Measurements from ENCODE around the gene NMNAT3. TPM values are rescaled to one million over a fixed set of nuclear protein-coding genes. Genes with fewer than 3 reads are reported as not detected.

The NMNAT3 gene
- total RNA-seq, 1 experiment from 2014 or later: 4.8 TPM

- Histone ChIP-seq H3K27ac (ENCODE audit: low read length) (no peak overlapping the region), H3K27me3 (ENCODE audit: low read length) (no peaks in the 10 kb centered on the region), H2AFZ (ENCODE audit: low read length) (no peak overlapping the region), H3K9ac (ENCODE audit: low read length) (no peak overlapping the region), H3K4me1 (ENCODE audit: insufficient read depth, low read length) (no peaks in the 10 kb centered on the region), H3K36me3 (ENCODE audit: low read depth, low read length) (no peaks in the 10 kb centered on the region), H3K4me2 (ENCODE audit: low read length) (no peak overlapping the region), H3K79me2 (ENCODE audit: low read length) (no peaks in the 10 kb centered on the region), H4K20me1 (ENCODE audit: low read length) (no peaks in the 10 kb centered on the region), H3K9me2 (replicated peaks; ENCODE audit: low read length) (no peaks in the 10 kb centered on the region), H3K4me3 (ENCODE audit: low read length) (no peak overlapping the region), H3F3A (ENCODE audit: low read length, unreplicated experiment) (no peaks in the 10 kb centered on the region), H3K9me3 (ENCODE audit: low read length) (no peaks in the 10 kb centered on the region)
- BruUV-seq (replicated peaks): no TSS peak
- ATAC-seq (no peak), DNase-seq (no peak)
- ChIA-PET POLR2A (ENCODE audit: unreplicated experiment) (no interaction called here), CTCF (no interaction called here)
- TF ChIP-seq CTCF (conservative IDR thresholded peaks at IDR 0.05; ENCODE audit: low read depth, low read length) (no peak), EZH2 (IDR thresholded peaks at IDR 0.05; ENCODE audit: low read length, unreplicated experiment) (no peak), EZH2phosphoT487 (IDR thresholded peaks at IDR 0.05; ENCODE audit: borderline replicate concordance, low read length) (no peak)
- intact Hi-C loops (cut with micrococcal nuclease): no loop called here
These were observed 8.4 kb upstream of the NMNAT3 start for GRCh38 chr3:139686206-139686605.

GRCh38 chr3:139679220-139679775, 1.5 kb upstream of the NMNAT3 start:
- H3K9me3 ChIP-seq (ENCODE audit: low read length): no peaks in the 10 kb centered on the region
- no peak overlapping the region for H3K9ac ChIP-seq (ENCODE audit: low read length)
- ChIA-PET POLR2A (ENCODE audit: unreplicated experiment) (no interaction called here), CTCF (no interaction called here)
- no peaks in the 10 kb centered on the region for H3K9me2 ChIP-seq (replicated peaks; ENCODE audit: low read length)
- no peak overlapping the region for H3K4me3 ChIP-seq (ENCODE audit: low read length)
- TF ChIP-seq CTCF (conservative IDR thresholded peaks at IDR 0.05; ENCODE audit: low read depth, low read length): no peak
- TF ChIP-seq EZH2phosphoT487 (IDR thresholded peaks at IDR 0.05; ENCODE audit: borderline replicate concordance, low read length): no peak
- no peak for TF ChIP-seq EZH2 (IDR thresholded peaks at IDR 0.05; ENCODE audit: low read length, unreplicated experiment)
- H3F3A ChIP-seq (ENCODE audit: low read length, unreplicated experiment): no peaks in the 10 kb centered on the region
- H2AFZ ChIP-seq (ENCODE audit: low read length): no peak overlapping the region
- H3K4me2 ChIP-seq (ENCODE audit: low read length): no peak overlapping the region
- no peaks in the 10 kb centered on the region for H3K79me2 ChIP-seq (ENCODE audit: low read length)
- no peak overlapping the region for H3K27ac ChIP-seq (ENCODE audit: low read length)
- H3K27me3 ChIP-seq (ENCODE audit: low read length): no peaks in the 10 kb centered on the region
- DNase-seq: no peak
- H3K4me1 ChIP-seq (ENCODE audit: insufficient read depth, low read length): no peaks in the 10 kb centered on the region; the same call in 1 of the 2 replicates
- intact Hi-C loops (cut with micrococcal nuclease): no loop called here
- no peaks in the 10 kb centered on the region for H4K20me1 ChIP-seq (ENCODE audit: low read length)
- ATAC-seq: no peak
- BruUV-seq (replicated peaks): no TSS peak
- H3K36me3 ChIP-seq (ENCODE audit: low read depth, low read length): no peaks in the 10 kb centered on the region

- H2AFZ ChIP-seq (ENCODE audit: low read length): peak overlapping the region; percentile 99
- no peaks in the 10 kb centered on the region for H3K36me3 ChIP-seq (ENCODE audit: low read depth, low read length)
- H3K27ac ChIP-seq (ENCODE audit: low read length): no peak overlapping the region
- peak; percentile 10; the same call in 1 of the 2 replicates for ATAC-seq
- no peaks in the 10 kb centered on the region for H4K20me1 ChIP-seq (ENCODE audit: low read length)
- H3K79me2 ChIP-seq (ENCODE audit: low read length): no peaks in the 10 kb centered on the region
- H3K4me1 ChIP-seq (ENCODE audit: insufficient read depth, low read length): no peaks in the 10 kb centered on the region; the same call in 1 of the 2 replicates
- intact Hi-C loops (cut with micrococcal nuclease): no loop called here
- peak overlapping the region; percentile 89 for H3K4me3 ChIP-seq (ENCODE audit: low read length)
- peak overlapping the region; percentile 62; the same call in 1 of the 2 replicates for H3K9ac ChIP-seq (ENCODE audit: low read length)
- H3K9me3 ChIP-seq (ENCODE audit: low read length): no peaks in the 10 kb centered on the region
- TF ChIP-seq EZH2phosphoT487 (IDR thresholded peaks at IDR 0.05; ENCODE audit: borderline replicate concordance, low read length): no peak
- TF ChIP-seq EZH2 (IDR thresholded peaks at IDR 0.05; ENCODE audit: low read length, unreplicated experiment): no peak
- no peak for TF ChIP-seq CTCF (conservative IDR thresholded peaks at IDR 0.05; ENCODE audit: low read depth, low read length)
- CTCF ChIA-PET: interaction anchor here (0.6 to 0.9 kb wide), 4 partner anchors 42 to 290 kb away, joined by 3 to 5 read pairs (median 4); no protein-coding TSS in a partner anchor
- POLR2A ChIA-PET (ENCODE audit: unreplicated experiment): no interaction called here
- TSS peak; percentile 47 for BruUV-seq (replicated peaks)
- H3K4me2 ChIP-seq (ENCODE audit: low read length): peak overlapping the region; percentile 90
- no peaks in the 10 kb centered on the region for H3F3A ChIP-seq (ENCODE audit: low read length, unreplicated experiment)
- H3K27me3 ChIP-seq (ENCODE audit: low read length): no peaks in the 10 kb centered on the region
- H3K9me2 ChIP-seq (replicated peaks; ENCODE audit: low read length): no peaks in the 10 kb centered on the region
- DNase-seq: no peak
These were observed 962 bp downstream of the NMNAT3 start for GRCh38 chr3:139676632-139677387.
